ENCODE measurements around the gene CMTM6.
A peak's percentile ranks its signal among the peaks of the same experiment; 100 is the strongest.
"Not testable (repeated sequence)": the region's sequence is repeated elsewhere in the genome, so short reads cannot be mapped to it uniquely, and the experiment has no call there.

The CMTM6 gene

DNA sequence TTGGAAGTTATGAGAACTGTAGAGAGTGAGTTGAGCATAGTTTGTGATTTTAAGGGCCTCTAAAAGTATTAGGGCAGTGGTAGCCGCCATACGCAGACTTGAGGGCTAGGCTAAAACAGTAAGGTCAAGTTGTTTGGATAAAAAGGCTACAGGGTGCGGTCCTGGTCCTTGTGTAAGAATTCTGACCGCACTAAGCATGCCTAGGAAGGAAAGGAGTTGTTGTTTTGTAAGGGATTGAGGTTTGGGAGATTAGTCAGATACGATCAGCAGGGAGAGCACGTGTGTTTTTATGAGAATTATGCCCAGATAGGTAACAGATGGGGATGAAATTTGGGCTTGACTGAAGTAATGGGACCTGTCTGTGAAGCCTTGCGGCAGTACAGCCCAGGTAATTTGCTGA is 39.2 kb downstream of the CMTM6 start:
- not testable (repeated sequence) for DNase-seq

DNA sequence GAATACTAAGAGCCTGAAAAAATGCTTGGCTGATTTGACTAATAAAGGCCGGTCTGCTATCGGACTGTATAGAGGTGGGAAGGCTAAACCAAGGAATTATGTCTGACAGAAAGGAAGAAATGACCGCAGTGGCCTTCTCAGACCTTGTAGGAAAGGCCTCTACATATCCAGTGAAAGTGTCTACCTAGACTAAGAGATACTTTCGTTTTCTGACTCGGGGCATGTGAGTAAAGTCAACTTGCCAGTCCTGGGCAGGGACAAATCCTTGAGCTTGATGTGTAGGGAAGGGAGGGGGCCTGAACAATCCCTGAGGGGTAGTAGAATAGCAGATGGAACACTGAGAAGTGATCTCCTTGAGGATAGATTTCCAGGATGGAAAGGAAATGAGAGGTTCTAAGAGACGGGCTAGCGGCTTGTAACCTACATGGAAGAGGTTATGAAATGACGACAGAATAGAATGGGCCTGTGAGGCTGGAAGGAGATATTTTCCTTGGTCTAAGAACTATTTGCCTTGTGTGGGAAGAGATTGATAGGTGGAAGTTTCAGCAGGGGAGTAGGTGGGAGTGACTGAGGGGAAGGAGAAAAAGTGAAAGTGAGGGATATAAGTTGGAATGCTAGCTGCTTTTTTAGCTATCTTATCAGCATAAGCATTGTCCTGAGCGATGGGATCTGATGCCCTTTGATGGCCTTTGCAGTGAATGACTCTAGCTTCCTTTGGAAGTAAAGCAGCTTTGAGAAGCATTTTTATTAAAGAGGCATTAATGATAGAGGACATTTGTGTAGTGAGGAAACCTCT is 40.3 kb downstream of the CMTM6 start:
- DNase-seq, result not testable (repeated sequence)

DNA sequence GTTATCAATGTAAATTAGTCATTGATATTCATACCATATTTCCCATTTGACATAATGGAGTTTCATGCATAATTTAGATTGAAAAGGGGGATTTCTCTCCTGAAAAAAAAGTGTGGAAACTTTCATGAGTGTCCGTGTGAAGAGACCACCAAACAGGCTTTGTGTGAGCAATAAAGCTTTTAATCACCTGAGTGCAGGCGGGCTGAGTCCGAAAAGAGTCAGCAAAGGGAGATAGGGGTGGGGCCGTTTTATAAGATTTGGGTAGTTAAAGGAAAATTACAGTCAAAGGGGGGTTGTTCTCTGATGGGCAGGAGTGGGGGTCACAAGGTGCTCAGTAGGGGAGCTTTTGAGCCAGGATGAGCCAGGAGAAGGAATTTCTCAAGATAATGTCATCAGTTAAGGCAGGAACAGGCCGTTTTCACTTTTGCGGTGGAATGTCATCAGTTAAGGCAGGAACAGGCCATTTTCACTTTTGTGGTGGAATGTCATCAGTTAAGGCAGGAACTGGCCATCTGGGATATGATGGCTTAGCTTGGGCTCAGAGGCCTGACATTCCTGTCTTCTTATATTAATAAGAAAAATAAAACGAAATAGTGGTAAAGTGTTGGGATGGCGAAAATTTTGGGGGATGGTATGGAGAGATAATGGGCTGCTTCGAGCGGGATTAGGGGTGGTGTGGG is 41.7 kb downstream of the CMTM6 start:
- not testable (repeated sequence) for DNase-seq

DNA sequence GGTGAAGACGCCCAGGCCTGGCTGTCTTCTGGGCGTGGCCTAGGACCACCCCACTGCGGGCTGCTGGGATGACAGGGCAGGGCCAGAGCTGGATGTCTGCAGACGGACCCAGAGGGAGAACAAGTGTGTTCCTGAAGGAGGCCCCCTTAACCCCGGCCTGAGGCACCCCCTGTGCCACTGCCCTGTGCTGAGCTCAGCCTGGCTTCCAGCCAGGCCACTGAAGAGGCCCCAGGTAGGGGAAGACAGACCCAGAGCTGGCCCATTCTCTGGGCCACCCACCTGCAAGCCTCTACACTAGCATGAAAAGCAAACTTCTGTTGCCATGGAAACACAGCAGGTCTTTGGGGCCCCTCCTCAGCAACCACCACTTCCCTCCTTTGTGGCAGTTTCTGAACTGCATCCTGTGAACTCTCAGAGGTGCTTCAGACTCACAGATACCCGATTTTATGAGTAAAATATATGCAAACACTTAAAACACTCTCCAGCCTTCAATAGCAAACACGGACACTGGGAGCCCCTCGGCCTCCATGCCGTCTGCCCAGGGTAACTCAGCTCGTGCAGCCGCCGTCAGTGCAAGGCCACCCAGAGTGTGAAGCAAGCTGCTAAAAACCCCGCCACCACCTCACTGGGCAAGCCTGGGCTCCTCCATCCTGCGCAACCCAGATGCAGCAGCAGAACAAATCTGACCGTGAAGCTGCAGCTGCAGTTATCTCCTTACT is 42.5 kb downstream of the CMTM6 start:
- no peak for DNase-seq

DNA sequence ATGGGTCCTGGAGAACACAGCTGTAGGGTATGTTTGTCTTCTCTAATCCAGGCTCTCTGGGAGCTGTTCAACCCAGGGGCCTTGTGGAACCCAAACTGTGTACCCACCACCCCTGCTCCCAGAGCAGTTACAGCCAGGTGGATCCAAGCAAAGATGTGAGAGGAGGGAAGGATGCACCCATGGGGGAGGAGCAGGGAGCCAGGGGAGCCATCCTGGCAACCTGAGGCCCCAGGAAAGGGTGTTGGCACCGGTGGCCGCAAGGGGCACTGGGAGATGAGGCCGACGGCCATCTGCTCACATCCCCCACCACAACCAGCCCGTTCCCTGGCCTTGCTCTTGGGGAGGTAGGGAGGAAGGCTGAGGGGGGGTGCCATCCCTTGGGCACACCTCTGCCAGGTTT is 43.2 kb downstream of the CMTM6 start:
- no peak for DNase-seq

DNA sequence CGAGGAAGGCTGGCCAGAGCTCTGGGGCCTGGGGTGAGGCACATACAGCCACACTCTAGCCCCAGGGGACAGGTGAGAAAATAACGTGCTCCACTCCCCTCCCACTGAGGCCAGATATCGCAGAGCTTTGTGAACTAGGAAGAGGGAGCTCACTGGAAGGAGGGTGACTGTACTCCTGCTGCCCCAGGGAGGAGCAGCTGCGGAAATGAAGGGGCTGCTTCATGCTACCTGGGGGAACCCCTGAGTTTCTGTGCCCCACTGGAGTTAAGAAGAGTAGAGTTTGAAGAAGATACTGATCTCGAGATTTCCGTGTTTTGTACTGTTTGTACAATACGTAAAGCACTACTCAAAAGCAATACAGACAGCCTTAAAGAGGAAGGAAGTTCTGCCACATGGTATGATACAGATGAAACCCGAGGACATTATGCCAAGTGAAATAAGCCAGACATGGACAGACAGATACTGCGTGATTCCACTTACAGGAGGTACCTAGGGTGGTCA is 44.6 kb downstream of the CMTM6 start:
- DNase-seq, result no peak

DNA sequence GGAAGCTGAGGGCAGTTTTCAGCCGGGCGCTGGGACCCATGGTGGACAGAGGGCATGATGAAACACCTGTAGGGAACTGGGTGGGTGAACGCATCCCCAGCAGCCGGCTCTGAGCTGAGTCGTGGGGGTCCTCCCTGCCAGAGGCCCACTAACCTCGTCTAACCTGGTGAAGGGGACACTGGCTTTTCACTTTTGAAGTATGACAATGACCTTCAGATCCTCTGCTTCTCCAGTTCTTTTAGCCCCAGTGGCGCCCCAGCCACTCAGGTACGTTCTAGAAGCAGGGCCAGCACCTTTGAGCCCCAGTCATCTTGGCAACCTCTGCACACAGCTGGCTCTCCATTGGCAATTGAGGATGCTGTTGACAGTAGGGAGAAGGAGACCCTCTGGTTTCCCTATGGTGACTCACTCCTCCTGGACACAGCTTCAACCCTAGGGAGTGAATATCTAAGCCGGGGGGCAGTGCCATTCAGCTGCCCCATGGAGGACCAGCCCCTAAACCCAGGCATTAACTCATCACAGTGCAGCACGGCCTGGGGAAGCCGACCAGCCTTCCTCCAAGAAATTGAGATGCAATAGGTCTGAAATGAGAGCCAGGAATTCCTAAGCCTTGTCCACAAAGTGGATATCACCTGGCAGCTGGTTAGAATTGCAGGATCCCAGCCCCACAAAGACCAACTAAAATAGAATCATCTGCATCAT is 46.1 kb downstream of the CMTM6 start:
- no peak for DNase-seq

DNA sequence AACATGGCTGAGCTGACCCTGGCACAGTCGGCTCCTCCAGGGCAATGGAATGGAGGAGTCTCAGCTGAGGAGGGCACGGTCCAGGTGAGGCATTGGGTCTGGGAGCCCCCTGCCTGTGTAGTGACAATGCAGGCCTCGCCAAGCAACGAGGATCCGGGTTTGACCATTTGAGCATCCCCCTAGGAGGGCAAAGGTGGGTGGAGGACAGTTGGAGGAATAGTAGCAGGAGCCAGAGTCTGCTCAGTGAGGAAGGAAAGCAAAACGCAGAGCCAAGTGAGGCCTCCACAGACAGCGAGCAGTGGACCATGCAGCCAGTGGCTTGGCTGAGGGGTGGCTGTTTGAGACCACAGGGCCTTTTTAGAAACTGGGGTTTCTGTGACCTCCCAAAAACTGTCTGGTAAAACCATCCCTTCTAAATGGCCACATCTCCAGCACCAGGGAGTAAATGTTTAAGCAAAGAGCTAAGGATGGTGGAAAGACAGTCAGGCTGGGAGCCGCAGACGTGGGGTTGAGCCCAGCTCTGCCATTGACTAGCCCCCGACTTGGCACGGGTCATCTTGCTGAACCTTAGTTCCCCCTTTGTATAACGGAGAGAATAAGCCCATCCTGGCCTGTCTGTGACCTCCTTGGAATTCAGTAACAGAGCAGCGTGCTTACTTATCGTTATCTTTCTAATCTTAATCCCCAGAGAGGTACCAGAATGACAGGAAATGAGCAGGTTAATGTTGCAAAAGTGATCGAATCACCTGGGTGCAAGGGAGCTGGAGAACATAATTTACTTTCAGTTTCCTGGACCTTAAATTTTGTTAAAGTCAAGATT is 46.8 kb downstream of the CMTM6 start:
- no peak for DNase-seq

DNA sequence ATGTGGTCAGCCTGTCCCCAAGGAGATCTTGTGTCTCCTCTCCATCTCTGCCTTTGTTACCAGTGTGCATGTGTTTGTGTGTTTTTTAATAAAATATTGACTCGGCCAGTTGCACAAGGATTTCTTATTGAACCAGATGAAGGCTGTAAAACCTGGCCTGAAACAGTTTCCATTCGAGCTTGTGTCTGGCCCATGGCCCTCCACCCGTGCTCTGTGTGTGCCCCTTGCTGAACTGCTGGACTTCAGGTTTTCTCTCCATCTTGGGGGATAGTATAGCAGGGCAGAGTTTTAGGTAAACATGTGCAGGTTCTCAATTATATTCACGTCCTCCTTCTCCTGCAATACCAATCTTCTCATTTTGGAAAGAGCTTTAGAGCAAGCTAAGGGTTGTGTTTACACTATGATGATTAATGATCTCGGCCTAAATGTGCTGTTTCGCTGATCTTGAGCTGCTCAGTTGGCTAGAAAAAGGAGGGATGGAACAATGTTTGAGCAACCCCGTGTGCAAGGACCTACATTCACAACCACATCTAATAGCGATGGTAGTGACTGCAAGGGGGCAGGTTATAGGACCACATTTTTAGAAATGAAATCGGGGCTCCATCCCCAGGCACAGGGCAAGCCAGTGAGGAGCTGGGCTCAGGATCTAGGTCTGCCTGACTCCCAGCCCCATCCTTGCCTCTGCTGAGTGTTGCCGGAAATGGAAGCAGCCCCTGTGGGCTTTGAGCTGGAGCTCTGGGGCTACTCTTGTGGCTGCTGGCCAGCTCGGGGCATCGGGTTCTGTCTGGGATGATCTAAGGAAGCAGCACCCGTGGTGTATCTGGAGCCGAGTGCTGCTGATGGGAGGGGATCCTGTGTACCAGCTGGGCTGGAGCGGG is 47.7 kb downstream of the CMTM6 start:
- DNase-seq, result no peak

DNA sequence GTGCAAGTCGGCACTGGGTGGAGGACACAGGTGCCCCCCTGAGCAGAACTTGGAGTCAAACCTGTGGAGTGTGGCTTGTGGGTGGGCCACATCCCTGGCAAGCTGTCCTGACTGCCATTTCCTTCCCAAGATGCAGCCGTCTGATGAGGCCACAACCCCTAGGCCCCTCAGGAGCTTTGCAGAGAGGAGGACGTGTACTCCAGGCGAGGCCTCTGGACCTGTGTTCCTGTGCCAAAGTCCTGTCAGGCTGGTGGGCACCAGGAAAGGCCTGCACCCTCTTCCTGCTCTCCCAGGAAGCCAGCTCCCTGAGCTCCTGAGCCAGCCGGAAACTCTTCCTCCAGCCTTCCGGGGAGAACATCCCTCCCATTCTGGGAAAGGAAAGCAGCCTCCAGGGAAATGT is 48.5 kb downstream of the CMTM6 start:
- DNase-seq, result no peak

DNA sequence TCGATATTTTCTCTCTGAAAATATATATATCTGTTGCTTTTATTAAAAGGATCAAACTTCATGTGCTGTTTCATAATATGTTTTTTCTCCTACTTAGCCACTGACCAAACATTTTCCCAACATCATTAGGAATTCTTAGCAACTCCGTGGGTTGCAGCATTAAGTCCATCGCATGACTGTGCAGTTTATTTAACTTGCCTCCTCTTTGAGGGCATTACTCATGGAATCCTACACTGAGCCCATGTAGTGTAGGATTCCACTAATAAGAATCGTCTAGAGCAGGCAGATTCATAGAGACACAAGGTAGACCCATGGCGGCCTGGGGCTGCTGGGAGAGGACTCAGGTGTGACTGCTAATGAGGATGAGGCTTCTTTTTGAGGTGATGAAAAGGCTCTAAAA is 49.3 kb downstream of the CMTM6 start:
- peak; percentile 41 for DNase-seq

DNA sequence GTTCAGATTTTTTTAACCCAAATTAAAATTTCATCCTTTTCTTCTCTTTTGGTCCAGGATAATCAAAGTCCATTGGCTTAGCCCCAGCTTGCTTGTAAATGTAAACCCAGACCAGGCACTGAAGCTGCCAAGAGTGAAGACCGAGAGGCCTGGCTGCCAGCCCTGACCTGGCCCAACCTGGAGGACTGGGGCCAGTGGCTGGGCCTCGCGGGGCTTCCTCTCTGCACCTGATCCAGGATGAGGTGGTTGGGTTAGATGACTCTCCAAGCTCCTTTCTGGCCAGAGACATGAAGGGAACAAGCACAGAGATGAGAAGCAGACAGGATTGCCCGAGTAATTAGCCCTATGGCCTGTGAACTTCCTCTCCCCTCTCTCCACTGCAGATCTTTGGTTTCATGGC is 50.6 kb downstream of the CMTM6 start:
- DNase-seq, result no peak

DNA sequence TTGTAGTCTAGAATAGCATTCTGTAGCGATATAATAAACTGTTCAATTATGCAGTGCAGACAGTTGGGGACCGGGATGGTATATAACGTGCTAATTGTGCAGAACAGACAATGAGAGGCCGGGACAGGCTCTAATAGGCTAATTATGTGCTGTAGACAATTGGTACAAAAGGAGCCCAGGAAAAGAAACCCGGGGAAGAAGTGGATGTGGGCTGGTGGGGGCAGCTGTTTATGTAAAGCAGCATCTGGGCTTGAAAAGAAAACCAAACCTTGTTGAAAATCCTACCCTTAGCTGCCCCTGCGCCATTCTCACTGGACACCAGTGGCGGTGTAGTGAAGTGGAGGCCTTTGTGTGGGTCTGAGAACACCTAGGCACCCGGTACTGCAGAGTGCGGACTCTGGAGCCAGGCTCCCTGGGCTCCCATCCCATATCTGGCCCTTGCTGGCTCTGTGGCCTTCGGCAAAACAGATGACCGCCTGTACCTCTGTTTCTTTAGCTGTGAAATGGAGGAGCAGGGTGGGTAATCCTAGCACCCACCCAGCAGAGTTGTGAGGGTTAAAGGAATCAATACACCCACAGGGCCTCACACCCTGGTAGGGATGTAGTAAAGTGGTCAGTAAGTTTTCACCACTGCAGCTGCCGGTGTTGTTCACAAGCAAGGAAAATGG is 51.5 kb downstream of the CMTM6 start:
- DNase-seq, result no peak

DNA sequence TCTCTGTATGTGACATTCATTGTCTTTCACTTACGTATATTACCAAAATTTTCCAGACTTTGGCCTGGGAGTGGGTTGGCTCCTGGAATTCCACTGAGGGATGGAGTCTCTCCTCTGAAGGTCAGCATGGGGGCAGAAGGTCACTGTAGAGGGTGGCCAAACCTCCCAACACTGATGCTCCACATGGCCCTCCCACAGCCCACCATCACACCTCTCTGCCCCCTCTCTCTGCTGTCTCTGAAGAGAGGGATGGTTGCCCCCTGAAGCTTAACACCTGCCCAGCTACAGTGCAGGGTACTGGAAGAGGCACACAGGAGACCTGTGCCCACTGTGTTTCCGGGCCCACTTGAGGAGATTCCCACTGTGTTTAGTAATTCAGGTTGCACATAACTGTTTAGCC is 52.2 kb downstream of the CMTM6 start:
- DNase-seq, result no peak

DNA sequence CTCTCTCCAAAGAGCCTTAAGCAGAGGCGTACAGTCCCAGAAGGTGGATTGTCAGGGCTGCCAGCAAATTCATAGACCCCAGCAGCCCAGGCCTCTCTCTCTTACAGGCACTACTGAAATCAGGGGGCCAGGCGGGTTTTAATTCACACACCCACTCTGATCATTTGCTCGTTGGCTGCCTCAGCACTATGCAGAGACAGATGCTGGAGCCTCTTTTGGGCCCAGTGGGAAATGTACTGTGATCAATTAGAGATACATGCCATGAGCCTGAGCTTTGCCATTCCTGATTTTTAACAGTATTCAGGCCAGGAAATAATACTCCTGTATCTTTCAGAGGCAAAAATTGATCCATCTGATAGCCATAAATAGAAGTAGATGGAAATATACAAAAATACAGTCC is 53.0 kb downstream of the CMTM6 start:
- DNase-seq, result no peak

DNA sequence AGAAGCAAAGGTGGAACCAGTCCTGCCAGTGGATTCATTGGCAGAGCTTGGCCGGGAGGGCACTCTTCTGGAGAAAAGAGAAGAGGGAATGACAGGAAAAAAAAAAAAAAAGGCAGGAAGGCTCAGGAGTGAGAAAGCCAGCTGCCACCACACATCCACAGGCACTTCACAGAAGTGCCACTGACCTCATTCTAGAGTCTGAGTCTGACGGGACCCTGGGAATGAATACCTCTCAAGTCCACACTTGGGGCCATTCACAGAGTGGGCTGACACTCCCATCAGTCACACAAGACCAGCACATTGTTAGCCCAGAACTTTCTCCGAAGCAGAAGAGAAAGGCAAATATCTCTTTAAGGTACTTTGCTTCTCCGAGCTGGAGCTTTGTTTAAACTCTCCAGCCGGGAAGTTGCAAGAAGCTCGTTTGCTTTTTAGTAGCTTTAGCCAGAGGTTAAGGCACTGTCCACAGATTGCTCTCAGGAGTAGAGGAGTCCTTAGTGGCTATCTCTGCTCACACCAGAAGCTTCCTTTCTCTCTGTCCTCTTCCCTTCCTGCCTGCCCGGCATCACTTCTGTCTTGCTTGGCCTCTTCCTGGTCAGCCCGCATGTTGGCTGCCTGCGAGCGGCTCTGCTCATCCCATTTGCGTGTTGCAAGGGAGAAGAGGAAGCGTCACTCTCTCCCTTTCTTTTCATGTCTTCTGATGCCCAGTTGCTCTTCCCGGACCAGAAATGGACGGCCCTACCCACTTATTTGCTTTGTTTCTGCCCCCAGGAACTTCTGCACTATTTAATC is 53.8 kb downstream of the CMTM6 start:
- no peak for DNase-seq

DNA sequence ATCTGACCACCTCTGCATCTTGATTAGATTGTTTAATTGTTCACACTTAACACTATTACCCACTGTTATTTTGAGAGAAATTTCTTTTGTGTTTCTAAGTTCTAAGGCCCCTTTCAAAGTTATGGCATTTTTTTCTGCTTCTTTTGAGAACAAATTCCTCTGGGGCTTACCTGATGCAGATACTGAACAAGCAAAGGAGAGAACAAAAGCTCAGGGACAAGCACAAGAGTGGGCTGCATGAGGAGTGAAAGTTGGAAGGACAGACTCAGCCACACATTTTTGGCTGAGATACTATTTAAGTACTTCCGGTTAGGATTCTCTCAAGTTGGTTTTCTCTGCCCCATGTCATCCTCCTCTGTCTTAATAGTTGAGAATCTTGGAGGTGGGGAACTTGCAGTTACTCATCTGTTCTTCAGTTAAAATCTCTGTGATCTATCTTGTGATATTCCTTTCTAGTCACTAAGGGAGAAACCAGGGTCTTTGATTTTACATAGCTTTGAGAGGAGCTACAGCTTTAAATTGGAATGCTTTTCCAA is 54.7 kb downstream of the CMTM6 start:
- no peak for DNase-seq

DNA sequence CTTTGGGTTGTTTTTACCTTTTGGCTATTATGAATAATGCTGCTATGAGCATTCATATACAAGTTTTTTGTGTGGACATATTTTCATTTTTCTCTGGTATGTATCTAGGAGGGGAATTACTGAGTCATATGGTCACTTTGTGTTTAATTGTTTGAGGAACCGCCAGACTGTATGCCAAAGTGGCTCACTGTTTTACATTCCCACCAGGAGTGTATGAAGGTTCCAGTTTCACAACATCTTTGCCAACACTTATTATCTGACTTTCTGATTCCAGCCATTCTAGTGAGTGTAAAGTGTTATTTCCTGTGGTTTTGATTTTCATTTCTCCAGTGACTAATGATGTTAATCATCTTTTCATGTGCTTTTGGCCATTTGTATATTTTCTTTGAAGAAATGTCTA is 59.2 kb downstream of the CMTM6 start:
- DNase-seq, result no peak

DNA sequence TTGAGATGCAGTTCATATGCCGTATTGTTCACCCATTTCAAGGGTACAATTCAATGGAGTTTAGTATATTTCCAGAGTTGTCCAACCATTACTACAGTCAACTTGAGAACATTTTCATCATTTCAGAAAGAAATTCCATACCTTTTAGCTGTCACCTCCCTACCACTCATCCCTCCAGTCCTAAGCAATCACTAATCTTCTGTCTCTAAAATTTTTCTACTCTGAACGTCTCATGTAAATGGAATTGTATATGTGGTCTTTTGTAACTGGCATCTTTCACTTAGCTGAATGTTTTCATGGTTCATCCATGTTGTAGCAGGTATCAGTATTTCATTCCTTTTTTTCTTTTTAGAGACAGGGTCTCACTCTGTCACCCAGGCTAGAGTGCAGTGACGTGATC is 59.9 kb downstream of the CMTM6 start:
- DNase-seq, result no peak

Measured in amniotic stem cell (primary cell).